Renal cortical epithelial cell (primary cell): ENCODE measurements around the gene SDHAF2. TPM values are rescaled to one million over a fixed set of nuclear protein-coding genes. Genes with fewer than 3 reads are reported as not detected.
A peak's percentile ranks its signal among the peaks of the same experiment; 100 is the strongest.
"Not testable (repeated sequence)": the region's sequence is repeated elsewhere in the genome, so short reads cannot be mapped to it uniquely, and the experiment has no call there.

Experiments
- DNase-seq: peaks from one replicate; pipeline ENCODE4 v3.0.0-alpha.2; 2011; ENCODE audit warnings: low read depth
- total RNA-seq: library from RNA; depleted of rRNA; stranded (reverse); fragments of >200 nt; gene quantifications from 2 replicates; pipeline ENCODE4 v1.2.3, GENCODE V29; 2014

Gene SDHAF2
- total RNA-seq, 1 donor from 2014 or later: 35.0 TPM

DNA sequence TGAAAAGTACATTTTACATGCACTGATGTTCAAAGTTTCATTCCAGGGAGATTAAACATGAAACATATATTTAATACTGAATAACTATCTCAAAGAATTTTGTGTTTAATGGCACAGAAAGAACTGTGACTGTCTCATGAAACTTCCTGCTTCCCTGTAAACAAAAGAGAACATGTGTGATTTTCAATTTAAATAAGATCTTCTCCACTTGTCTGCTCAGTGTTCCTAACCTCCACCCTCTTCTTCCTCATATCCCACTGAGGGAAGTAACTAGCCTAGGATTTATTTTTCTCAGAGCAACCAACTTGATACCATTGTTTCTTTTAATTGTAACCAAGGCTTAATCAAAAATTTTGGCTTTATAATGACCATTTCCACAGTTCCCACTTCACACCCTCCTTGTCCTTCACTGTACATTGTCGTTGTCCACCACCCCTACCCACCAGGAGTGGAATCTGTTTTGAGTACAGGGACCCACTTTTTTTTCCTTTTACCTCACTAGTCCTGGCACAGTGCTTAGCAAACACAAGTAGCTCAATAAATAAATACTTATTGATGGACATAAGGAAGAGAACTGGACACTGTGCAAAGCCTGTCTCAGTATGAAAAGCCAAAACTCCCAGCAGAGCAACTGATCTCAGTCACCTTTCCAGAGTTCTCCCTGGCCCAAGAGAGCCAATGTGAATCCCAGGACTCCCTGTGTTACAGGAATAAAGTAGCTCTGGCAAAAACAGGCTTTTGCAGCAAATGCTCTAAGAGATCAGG is 4.4 kb upstream of the SDHAF2 start:
- DNase-seq: no peak

GRCh38 chr11:61429346-61429690 is 606 bp upstream of the SDHAF2 start:
- DNase-seq: no peak

DNA sequence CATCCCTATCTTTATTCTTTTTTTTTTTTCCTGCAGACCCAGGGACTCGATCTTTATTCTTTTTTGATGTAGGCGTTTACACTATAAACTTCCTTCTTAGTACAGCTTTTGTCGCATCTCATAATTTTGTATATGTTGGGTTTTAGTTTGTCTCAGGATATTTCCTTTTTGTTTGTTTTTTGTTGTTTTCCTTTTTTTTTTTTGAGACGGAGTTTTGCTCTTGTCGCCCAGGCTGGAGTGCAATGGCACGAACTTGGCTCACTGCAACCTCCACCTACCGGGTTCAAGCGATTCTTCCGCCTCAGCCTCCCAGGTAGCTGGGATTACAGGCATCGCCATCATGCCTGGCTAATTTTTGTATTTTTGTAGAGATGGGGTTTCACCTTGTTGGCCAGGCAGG is 915 bp downstream of the SDHAF2 start:
- DNase-seq: not testable (repeated sequence)

DNA sequence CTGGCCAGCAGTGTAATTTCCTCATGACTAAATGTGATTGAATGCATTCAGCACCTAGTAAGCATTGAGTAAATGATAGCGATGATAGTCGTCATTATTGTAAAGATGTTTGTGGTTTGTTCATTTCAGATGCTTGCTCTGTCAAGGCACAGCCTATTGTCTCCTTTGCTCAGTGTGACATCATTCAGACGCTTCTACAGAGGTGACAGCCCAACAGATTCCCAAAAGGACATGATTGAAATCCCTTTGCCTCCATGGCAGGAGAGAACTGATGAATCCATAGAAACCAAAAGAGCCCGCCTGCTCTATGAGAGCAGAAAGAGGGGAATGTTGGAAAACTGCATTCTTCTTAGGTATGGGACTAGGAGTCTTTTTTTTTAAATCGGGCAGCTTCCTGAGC is 7.6 kb downstream of the SDHAF2 start:
- no peak for DNase-seq

GRCh38 chr11:61439615-61440014 is 9.7 kb downstream of the SDHAF2 start:
- no peak for DNase-seq

DNA sequence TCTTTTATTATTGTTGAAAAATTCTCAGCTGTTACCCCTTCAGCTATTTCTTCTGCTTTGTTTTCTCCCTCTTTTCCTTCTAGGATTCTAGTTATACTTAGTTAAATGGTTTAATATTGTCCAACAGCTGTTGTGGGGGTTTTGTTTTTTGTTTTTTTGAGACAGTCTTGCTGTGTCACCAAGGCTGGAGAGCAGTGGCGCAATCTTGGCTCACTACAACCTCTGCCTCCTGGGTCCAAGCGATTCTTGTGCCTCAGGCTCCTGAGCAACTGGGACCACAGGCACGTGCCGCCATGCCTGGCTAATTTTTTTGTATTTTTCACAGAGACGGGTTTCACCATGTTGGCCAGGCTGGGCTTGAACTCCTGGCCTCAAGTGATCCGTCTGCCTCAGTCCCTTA is 12.7 kb downstream of the SDHAF2 start:
- no peak for DNase-seq

DNA sequence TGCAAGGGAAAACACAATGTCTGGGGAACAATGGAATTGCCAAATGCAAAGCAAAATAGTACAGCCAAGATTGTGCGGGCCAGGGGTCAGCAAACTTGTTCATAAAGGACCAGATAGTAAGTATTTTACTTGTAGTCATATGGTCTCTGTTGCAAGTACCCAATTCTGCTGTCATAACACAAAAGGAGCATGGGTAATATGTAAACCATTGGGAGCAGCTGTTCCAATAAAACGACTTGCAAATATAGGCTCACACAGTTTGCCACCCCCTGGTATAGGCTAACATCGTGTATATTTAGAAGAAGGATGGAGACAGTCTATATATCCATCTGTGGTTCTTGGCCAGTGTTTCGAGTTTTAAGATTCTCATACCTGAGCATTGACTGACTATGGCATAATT is 15.6 kb downstream of the SDHAF2 start:
- DNase-seq: no peak

DNA sequence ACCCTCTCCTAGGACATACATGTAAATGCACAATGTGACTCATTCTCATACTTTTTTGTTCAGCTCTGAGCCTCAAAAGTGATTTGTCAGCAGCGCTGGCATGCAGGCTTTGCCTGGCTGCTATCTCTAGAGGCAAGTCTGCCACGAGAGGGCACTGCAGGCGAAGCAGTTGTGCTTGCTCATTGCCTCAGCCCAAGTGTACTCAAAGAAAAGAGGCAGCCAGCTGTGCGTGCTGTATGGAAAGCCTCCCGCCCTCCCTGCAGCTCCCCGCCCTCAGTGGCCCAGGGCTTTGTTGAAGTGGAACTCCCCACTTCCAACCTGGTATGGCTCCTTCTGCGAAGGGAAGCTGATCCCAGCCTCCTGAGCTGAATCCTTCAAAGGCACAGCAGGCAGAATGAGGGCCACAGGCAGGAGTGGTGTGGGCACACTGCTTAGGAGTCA is 16.3 kb downstream of the SDHAF2 start:
- DNase-seq: peak; percentile 91

DNA sequence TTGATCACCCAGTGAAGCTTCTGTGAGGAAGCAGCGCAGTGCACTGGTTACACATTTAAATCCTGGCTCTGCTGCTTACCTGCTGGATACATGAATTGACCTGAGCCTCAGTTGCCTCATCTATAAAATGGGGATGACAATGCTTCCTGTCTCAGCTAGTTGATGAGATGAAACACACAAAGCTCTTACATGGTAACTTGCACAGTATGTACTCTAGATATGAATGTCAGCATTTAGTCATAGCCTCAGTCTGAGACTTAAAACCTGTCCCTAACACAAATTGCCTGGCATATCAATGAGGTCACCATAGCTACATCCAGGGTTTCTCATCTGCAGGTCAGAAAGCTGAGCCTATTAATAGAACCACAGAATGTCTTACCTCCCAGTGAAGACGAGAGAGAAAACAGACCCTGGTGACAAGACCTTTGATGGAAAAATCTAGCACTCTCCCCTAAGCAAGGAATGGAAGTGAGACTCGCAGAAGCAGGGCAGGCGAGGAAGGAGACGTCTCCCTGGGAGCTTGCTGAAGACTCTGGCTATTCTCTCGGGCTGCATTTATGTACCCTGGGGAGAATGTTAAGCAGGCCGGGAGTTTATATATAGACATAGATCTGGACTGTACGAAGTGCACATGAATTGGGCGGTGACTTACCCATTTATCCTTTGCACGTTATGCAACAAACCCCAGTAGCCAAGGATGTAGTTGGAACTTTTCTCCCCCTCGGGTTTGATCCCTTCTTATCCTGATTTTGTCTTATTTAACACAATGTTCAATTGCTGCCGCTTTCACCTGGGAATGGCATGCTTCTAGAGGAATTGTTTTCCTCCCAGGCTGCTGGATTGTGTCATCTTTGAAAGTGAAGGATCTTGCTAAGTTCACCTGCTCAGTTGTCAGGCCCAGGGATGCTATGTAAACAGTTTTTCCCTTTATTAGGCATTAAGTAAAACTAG is 18.0 kb downstream of the SDHAF2 start:
- no peak for DNase-seq

- no peak for DNase-seq
These were observed 18.6 kb downstream of the SDHAF2 start for GRCh38 chr11:61448552-61448927.

DNA sequence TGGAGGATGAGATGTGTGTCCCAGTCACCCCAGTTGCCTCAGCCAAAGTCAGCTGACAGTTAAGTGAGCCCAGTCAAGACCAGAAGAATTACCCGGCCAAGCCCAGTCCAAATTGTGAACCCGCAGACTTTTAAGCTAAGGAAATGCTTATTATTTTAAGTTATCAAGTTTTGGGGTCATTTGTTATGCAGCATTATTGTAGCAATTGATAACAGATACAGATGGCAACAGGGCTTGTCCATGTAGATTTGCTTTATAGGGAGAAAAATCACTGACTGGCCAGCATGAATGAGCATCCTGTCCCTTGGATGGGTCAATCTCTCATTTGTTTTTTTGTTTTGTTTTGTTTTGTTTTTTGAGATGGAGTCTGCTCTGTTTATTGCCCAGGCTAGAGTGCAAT is 22.9 kb downstream of the SDHAF2 start:
- no peak for DNase-seq

DNA sequence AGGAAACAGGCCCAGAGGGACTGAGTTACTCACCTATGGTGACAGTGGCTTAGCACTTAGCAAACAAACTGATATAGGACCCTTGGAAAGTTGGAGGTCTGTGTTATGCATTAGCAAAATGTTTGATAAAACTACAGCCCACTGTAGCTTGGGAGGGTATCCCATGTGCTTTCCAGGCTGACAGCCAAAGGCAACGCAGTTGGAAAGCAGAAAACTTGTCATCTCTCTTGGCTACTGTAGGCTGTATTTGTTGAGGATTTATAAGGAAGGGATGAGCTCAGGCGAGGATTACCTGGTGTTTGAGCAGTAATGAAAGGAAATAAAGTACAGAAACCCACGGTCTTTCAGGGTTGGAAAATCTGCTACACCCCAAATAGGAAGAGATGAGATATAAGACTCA is 23.8 kb downstream of the SDHAF2 start:
- no peak for DNase-seq

- no peak for DNase-seq
These were observed 24.6 kb downstream of the SDHAF2 start for GRCh38 chr11:61454520-61454919.

DNA sequence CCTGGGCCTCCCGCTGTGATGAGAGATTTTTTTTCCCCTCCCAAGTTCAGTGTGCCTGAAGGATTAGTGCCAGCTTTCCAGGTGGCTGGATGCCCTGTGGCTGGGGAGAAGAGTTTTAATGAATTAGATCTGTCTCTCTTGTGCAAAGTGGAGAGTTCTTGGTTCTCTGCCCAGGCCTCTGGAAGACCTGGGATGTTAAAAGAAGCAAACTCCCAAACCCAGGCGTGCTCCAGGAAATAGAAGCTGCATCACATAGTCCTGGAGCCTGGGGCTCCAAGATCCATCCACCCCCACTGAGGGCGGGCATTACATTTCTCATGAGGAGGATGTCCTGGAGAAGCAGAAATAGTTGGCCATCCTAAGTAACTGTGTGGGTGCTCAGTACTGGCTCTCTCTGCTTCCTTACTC is 30.6 kb downstream of the SDHAF2 start:
- DNase-seq: no peak

GRCh38 chr11:61460986-61461385 is 31.1 kb downstream of the SDHAF2 start:
- no peak for DNase-seq

- DNase-seq: not testable (repeated sequence)
These were observed 37.7 kb downstream of the SDHAF2 start for GRCh38 chr11:61467602-61468001.

GRCh38 chr11:61468002-61468401 is 38.1 kb downstream of the SDHAF2 start:
- no peak for DNase-seq

DNA sequence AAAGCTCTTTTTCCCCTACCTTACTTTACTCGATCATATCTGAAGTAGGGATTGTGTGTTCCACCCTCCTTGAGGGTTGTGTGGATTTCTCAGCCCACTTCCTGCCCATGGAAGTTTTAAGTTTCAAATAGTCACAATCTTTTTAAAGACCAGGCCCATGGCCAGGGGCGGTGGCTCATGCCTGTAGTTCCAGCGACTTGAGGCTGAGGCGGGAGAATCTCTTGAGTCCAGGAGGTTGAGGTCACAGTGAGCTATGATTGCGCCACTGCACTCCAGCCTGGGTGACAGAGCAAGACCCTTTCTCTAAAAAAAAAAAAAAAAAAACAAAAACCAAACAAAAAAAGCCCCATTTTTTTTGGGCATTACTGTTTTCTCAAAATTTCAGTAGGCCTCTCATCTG is 42.4 kb downstream of the SDHAF2 start:
- no peak for DNase-seq

DNA sequence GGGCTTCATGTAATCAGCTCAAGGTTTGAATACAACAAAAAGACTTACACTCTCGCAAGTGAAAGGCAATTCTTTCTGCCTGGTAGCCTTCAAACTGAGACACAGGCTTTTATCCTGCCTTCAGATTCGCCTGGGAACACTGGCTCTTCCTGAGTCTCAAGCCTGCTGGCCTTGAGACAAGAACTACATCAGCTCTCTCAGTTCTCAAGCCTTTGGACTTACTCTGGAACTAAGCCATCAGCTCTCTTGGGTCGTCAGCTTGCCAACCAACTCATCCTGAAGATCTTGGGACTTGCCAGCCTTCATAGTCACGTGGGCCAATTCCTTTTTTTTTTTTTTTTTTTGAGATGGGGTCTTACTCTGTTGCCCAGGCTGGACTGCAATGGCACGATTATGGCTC is 42.9 kb downstream of the SDHAF2 start:
- DNase-seq: no peak

- no peak for DNase-seq
These were observed 43.6 kb downstream of the SDHAF2 start for GRCh38 chr11:61473370-61474012.

GRCh38 chr11:61474013-61474643 is 44.2 kb downstream of the SDHAF2 start:
- DNase-seq: no peak

DNA sequence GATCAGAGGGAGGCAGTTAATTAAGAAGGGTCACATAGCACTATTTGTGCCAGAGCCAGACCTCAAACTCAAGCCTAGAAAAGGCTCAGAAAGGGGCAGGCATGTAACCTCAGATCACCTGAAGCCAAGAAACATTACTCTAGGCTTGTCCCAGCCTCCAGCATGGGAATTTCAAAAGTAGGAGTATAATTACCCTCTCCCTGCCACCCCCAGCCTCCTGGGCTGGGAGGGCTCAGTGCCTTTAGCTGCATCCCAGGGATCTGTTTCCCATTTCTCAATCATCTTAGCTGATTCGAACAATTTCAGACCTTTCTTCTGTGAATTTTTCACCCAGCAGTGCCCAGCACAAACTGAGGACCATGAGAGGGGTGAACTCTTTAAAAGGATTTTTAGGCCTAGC is 45.5 kb downstream of the SDHAF2 start:
- DNase-seq: no peak
